HCT116 (cell line): ENCODE results near the gene CLIC5. TPM values are rescaled to one million over a fixed set of nuclear protein-coding genes. Genes with fewer than 3 reads are reported as not detected.

Experiments
- ATAC-seq: fragments of 200-7000 bp; cut with Tn5 transposase; 2 replicates; pipeline ENCODE4 v1.9.1; 2020; ENCODE audit warnings: mild to moderate bottlenecking, moderate library complexity
- BruUV-seq: library from RNA; stranded (reverse); fragments of 400-500 nt; replicated peaks from 2 replicates; lab custom pipeline; 2021; lab: Mats Ljungman, UMichigan
- CTCF ChIA-PET: fragments of 300-600 bp; sonication (Branson Sonifier 250); formaldehyde crosslinking; loops from one replicate; lab custom pipeline; 2021; ENCODE audit warnings: antibody characterized with exemption; lab: Charles Lee
- POLR2A ChIA-PET: fragments of 300-600, 350-600 bp; sonication (Branson Sonifier 250); formaldehyde crosslinking; loops from one replicate; lab custom pipeline; 2021; ENCODE audit warnings: antibody characterized with exemption; lab: Charles Lee
- RAD21 ChIA-PET, 2 experiments: fragments of 300-600 bp; sonication (Branson Sonifier 250); formaldehyde crosslinking; loops; one replicate each; lab custom pipeline; 2023; ENCODE audit warnings: low total read pairs in 2 of 2; ENCODE audit not compliant: uncharacterized antibody in 2 of 2, unreplicated experiment in 2 of 2, low non-redundant PET in 1 of 2; lab: Charles Lee
- DNase-seq: peaks from one replicate; pipeline ENCODE4 v3.0.0-alpha.2; 2010; ENCODE audit warnings: low read depth, low spot score
- H2AFZ ChIP-seq: fragments of 200-600 bp; shearing (Covaris generic), sonication (generic); 2 replicates; pipeline ENCODE4 v1.6.1; 2017; ENCODE audit warnings: low read depth, mixed run types, mixed read lengths, antibody characterized with exemption, low read length; ENCODE audit not compliant: poor library complexity, severe bottlenecking
- H3K27ac ChIP-seq: 2 replicates; pipeline ENCODE4 v1.5.1; 2012; ENCODE audit warnings: low read depth, low read length
- H3K27me3 ChIP-seq: fragments of 200-600 bp; sonication (generic); 2 replicates; pipeline ENCODE4 v1.6.1; 2016; ENCODE audit warnings: mixed run types, low read length, mixed read lengths; ENCODE audit not compliant: insufficient read depth
- H3K36me3 ChIP-seq, 2 experiments: fragments of 200-500 bp in 1 of 2; fragments of 200-600 bp in 1 of 2; sonication (Bioruptor generic) in 1 of 2; sonication (generic) in 1 of 2; 2 replicates each; pipeline versions ENCODE4 v1.5.1 to v1.6.1; 2014 to 2016; ENCODE audit warnings: low read length in 2 of 2, inconsistent platforms in 1 of 2, mixed read lengths in 1 of 2, mixed run types in 1 of 2; ENCODE audit not compliant: insufficient read depth in 2 of 2, control insufficient read depth in 1 of 2
- H3K4me1 ChIP-seq, 2 experiments: fragments of 200-600 bp in 1 of 2; sonication (generic) in 1 of 2; 2 replicates each; pipeline versions ENCODE4 v1.5.1 to v1.6.1; 2012 to 2017; ENCODE audit warnings: low read length in 2 of 2, inconsistent platforms in 1 of 2, mild to moderate bottlenecking in 1 of 2, mixed read lengths in 1 of 2, mixed run types in 1 of 2, moderate library complexity in 1 of 2; ENCODE audit not compliant: insufficient read depth in 2 of 2, control insufficient read depth in 1 of 2
- H3K4me2 ChIP-seq: fragments of 200-600 bp; sonication (generic); 2 replicates; pipeline ENCODE4 v1.6.1; 2017; ENCODE audit warnings: mixed run types, low read length, mixed read lengths
- H3K4me3 ChIP-seq, 2 experiments: fragments of 200-600 bp in 1 of 2; sonication (generic) in 1 of 2; replicated peaks in 1 of 2; 2 replicates each; pipeline ENCODE4 v1.5.1; 2011 to 2016; ENCODE audit warnings: low read length in 2 of 2, control low read depth in 1 of 2, low read depth in 1 of 2, mild to moderate bottlenecking in 1 of 2, mixed read lengths in 1 of 2, mixed run types in 1 of 2
- H3K79me2 ChIP-seq: fragments of 200-600 bp; sonication (generic); 2 replicates; pipeline ENCODE4 v1.6.1; 2017; ENCODE audit warnings: mild to moderate bottlenecking, mixed run types, low read length, moderate library complexity, mixed read lengths; ENCODE audit not compliant: insufficient read depth
- H3K9ac ChIP-seq: fragments of 200-600 bp; sonication (generic); 2 replicates; pipeline ENCODE4 v1.6.1; 2016; ENCODE audit warnings: low read length, mixed read lengths
- H3K9me2 ChIP-seq: fragments of 200-600 bp; sonication (generic), shearing (Covaris generic); 2 replicates; pipeline ENCODE4 v1.6.1; 2017; ENCODE audit warnings: mixed run types, mild to moderate bottlenecking, moderate library complexity; ENCODE audit not compliant: insufficient read depth
- H3K9me3 ChIP-seq, 2 experiments: fragments of 200-500 bp in 1 of 2; fragments of 200-600 bp in 1 of 2; sonication (Bioruptor generic) in 1 of 2; sonication (generic) in 1 of 2; 2 replicates each; pipeline ENCODE4 v1.6.1; 2014 to 2017; ENCODE audit warnings: low read length in 2 of 2, mixed read lengths in 2 of 2, inconsistent platforms in 1 of 2, low read depth in 1 of 2, mild to moderate bottlenecking in 1 of 2, mixed run types in 1 of 2, moderate library complexity in 1 of 2; ENCODE audit not compliant: control insufficient read depth in 1 of 2, insufficient read depth in 1 of 2
- H4K20me1 ChIP-seq: fragments of 200-600 bp; sonication (generic), shearing (Covaris generic); 2 replicates; pipeline ENCODE4 v1.6.1; 2017; ENCODE audit warnings: mixed run types, mild to moderate bottlenecking, moderate library complexity; ENCODE audit not compliant: insufficient read depth
- CEBPB ChIP-seq: IDR thresholded peaks from 2 replicates; pipeline ENCODE4 v1.6.1; 2012; ENCODE audit warnings: low read depth
- CTCF ChIP-seq, 3 experiments: fragments of 200-600 bp in 1 of 3; sonication (generic) in 1 of 3; IDR thresholded peaks in 2 of 3; conservative IDR thresholded peaks in 1 of 3; 2 replicates each; pipeline ENCODE4 v1.5.1; 2012 to 2017; ENCODE audit warnings: low read depth in 2 of 3, low read length in 2 of 3, antibody characterized with exemption in 1 of 3, borderline replicate concordance in 1 of 3, control low read depth in 1 of 3, mild to moderate bottlenecking in 1 of 3, mixed read lengths in 1 of 3, mixed run types in 1 of 3, moderate library complexity in 1 of 3; ENCODE audit not compliant: insufficient read depth in 1 of 3
- EZH2 ChIP-seq: fragments of 200-600 bp; sonication (generic); IDR thresholded peaks from 2 replicates; pipeline ENCODE4 v1.6.1; 2017; ENCODE audit warnings: antibody characterized with exemption, mixed run types
- EZH2phosphoT487 ChIP-seq: fragments of 200-600 bp; IDR thresholded peaks from 2 replicates; pipeline ENCODE4 v1.6.1; 2018; ENCODE audit warnings: antibody characterized with exemption, borderline replicate concordance
- FOSL1 ChIP-seq: IDR thresholded peaks from 2 replicates; pipeline ENCODE4 v1.6.1; 2012; ENCODE audit warnings: low read depth
- JUND ChIP-seq: IDR thresholded peaks from 2 replicates; pipeline ENCODE4 v1.6.1; 2012
- POLR2AphosphoS5 ChIP-seq: IDR thresholded peaks from 2 replicates; pipeline ENCODE4 v1.6.1; 2011; ENCODE audit warnings: mild to moderate bottlenecking, low read depth, low read length, moderate library complexity
- REST ChIP-seq: IDR thresholded peaks from 2 replicates; pipeline ENCODE4 v1.6.1; 2012; ENCODE audit warnings: low read depth
- SP1 ChIP-seq: IDR thresholded peaks from 2 replicates; pipeline ENCODE4 v1.6.1; 2012; ENCODE audit warnings: low read depth
- SRF ChIP-seq: IDR thresholded peaks from 2 replicates; pipeline ENCODE4 v1.6.1; 2012; ENCODE audit warnings: low read depth
- YY1 ChIP-seq: IDR thresholded peaks from 2 replicates; pipeline ENCODE4 v1.6.1; 2011; ENCODE audit warnings: low read length, low read depth, moderate library complexity, mild to moderate bottlenecking; ENCODE audit not compliant: insufficient replicate concordance; ENCODE audit errors: extremely low read depth
- ZBTB33 ChIP-seq: IDR thresholded peaks from 2 replicates; pipeline ENCODE4 v1.6.1; 2011; ENCODE audit warnings: mild to moderate bottlenecking, low read length, moderate library complexity; ENCODE audit not compliant: insufficient replicate concordance; ENCODE audit errors: extremely low read depth
- intact Hi-C: fragments of 100-400 bp; cut with micrococcal nuclease; formaldehyde crosslinking; loops from 2 replicates; pipeline ENCODE4 v1.10.0; 2022
- total RNA-seq: library from RNA; stranded (reverse); gene quantifications from one replicate; pipeline ENCODE4 v1.2.1, GENCODE V29; 2021; ENCODE audit not compliant: unreplicated experiment

CLIC5 gene
- total RNA-seq, 1 experiment from 2014 or later, result 0.20 TPM

GRCh38 chr6:46010771-46011170, 4.9 kb downstream of the CLIC5 start:
- H3K4me2 ChIP-seq, result peak overlapping the region; percentile 52
- no peaks in the 10 kb centered on the region for H4K20me1 ChIP-seq
- H2AFZ ChIP-seq, result no peak overlapping the region
- H3K9ac ChIP-seq, result no peak overlapping the region
- CTCF ChIA-PET, result no interaction called here
- TF ChIP-seq FOSL1, result 0 out of 2 replicates have a peak, but pooled peaks have one; percentile 5
- TF ChIP-seq SP1, result no peak
- RAD21 ChIA-PET, result no interaction called here
- no peak overlapping the region for H3K27ac ChIP-seq
- H3K79me2 ChIP-seq, result no peaks in the 10 kb centered on the region
- H3K4me1 ChIP-seq, result peaks cover 0 to 30% of the 10 kb centered on the region in 2 experiments; a peak in 3 of 4 replicates
- H3K4me3 ChIP-seq, result peak overlapping the region in 1 of 2 experiments; percentile 27; a peak in 1 of 4 replicates
- BruUV-seq, result no TSS peak
- H3K36me3 ChIP-seq, result no peaks in the 10 kb centered on the region
- H3K9me2 ChIP-seq, result no peaks in the 10 kb centered on the region
- POLR2A ChIA-PET, result no interaction called here
- H3K27me3 ChIP-seq, result peaks cover 8% of the 10 kb centered on the region; the same call in 1 of the 2 replicates
- no peak for DNase-seq
- intact Hi-C loops, result no loop called here
- ATAC-seq, result 0 out of 2 replicates have a peak, but pooled peaks have one; percentile 11
- H3K9me3 ChIP-seq, result no peaks in the 10 kb centered on the region

- no peak for DNase-seq
- BruUV-seq, result no TSS peak
- Histone ChIP-seq H3K27me3 (peaks cover 8% of the 10 kb centered on the region; the same call in 1 of the 2 replicates), H3K27ac (no peak overlapping the region), H3K79me2 (no peaks in the 10 kb centered on the region), H3K9me3 (no peaks in the 10 kb centered on the region), H3K36me3 (no peaks in the 10 kb centered on the region), H4K20me1 (no peaks in the 10 kb centered on the region), H3K4me1 (peaks cover 0 to 25% of the 10 kb centered on the region in 2 experiments; a peak in 3 of 4 replicates), H3K9me2 (no peaks in the 10 kb centered on the region), H2AFZ (no peak overlapping the region), H3K9ac (no peak overlapping the region), H3K4me2 (0 out of 2 replicates have a peak overlapping the region, but pooled peaks have one; percentile 52), H3K4me3 (no peak overlapping the region)
- intact Hi-C loops, result no loop called here
- ATAC-seq, result no peak
- POLR2A ChIA-PET, result no interaction called here
- CTCF ChIA-PET, result no interaction called here
- RAD21 ChIA-PET, result no interaction called here
- TF ChIP-seq CEBPB (no peak), POLR2AphosphoS5 (no peak), CTCF (IDR thresholded peaks at IDR 0.05 in 2 of 3, conservative IDR thresholded peaks at IDR 0.05 in 1 of 3; ENCODE audit: borderline replicate concordance in 1 of 3, insufficient read depth in 1 of 3, low read depth in 2 of 3, low read length in 2 of 3) (no peak), EZH2 (no peak), YY1 (no peak), ZBTB33 (no peak), SRF (no peak), EZH2phosphoT487 (no peak), JUND (no peak), REST (no peak), FOSL1 (no peak)
These were observed 5.4 kb downstream of the CLIC5 start for GRCh38 chr6:46010270-46010669.
